T-helper 1 cell (primary cell): ENCODE data around the gene HECTD4.
A peak's percentile ranks its signal among the peaks of the same experiment; 100 is the strongest.

Experiments used
- DNase-seq, 5 donors: peaks; one replicate each; pipeline ENCODE4 v3.0.0-alpha.2; 2012 to 2020

Gene HECTD4

DNA sequence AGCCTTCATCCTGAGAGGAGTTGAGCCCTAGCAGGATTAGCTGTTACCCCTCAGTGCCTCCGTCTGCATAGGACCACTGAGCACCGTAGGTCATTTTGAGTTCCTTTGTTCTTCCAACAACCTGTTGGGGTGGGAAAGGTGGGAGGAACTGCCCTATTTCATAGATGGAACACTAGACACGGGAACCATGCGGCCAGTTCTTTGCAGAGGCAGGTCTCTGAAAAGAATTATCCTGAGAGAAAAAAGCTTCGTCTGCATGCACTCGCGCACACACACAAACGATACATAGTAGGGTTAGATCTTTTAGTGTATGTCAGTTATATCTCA is 228.4 kb downstream of the HECTD4 start:
- DNase-seq, result no peak

DNA sequence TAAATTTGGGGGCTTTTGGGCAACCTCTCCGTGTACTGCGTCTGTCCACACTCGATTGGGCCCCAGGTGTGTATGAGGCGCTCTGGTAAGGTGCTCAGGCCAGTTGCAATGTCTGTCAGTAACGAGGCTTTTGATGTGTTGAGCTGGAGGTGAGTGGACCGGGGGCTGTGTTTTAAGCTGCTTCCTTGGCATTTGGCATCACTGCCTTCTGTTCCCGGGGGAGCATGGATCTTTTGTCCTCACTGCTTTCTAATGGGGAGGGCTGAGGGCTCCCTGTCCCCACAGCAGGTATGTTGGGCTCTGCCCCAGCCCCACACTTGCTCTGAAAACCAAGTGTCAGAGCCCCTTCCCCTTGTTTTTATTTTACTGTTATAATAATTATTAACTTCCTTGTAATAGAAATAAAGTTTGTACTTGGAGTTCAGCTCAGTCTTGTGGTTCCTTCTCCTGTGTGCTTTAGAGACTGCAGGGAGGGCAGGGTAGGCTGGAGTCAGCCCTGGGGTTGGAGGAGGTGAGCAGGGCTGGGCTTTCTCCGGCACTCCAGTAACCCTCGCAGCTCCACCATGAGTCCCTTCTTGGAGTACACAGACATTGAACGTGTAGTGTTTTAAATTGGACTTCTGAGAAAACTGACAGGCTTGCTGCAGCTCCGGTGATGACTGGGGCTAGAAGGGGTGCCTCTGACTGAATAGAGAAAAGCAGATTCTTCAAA is 228.9 kb downstream of the HECTD4 start:
- no peak for DNase-seq

DNA sequence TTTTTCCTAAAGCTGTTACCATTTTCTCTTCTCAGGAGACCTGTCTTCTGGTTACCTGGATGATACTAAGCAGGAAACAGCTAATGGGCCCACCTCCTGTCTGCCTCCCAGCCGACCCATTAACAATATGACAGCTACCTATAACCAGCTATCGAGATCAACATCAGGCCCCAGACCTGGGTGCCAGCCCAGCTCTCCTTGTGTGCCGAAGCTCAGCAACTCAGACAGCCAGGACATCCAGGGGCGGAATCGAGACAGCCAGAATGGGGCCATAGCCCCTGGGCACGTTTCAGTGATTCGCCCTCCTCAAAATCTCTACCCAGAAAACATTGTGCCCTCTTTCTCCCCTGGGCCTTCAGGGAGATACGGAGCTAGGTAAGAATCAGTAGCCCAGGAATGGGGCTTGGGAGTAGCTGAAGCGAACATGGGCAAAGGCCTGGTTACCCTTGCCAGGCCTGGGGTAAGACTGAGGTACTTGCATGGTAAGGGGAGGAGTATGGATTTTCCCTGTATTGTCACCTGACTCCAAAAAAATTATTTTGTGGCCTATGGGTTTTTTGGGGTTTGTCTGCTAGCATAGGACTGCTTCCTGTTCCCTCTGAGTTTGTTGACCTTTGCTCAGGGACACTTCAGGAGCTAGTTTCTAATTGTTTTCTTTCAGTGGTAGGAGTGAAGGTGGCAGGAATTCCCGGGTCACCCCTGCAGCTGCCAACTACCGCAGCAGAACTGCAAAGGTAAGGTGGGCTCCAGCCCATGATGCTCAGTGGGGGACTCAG is 230.3 kb downstream of the HECTD4 start:
- DNase-seq, result no peak

DNA sequence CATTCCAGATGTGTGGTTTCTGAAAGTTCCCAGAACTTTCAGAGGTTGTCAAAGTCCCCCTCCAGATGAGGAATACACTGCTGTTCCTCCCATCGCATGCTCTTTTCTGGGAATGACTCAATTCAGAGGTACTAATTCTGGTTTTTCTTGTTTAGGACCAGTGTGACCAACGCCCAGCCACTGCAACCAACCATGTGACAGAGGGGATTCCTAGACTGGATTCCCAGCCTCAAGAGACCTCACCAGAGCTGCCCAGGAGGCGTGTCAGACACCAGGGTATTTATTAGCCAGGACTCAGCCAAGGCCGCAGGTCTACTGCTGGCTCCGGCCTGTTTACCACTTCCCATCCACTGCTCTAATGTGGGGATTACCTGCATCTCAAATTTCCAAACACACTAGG is 232.6 kb downstream of the HECTD4 start:
- DNase-seq, result no peak

DNA sequence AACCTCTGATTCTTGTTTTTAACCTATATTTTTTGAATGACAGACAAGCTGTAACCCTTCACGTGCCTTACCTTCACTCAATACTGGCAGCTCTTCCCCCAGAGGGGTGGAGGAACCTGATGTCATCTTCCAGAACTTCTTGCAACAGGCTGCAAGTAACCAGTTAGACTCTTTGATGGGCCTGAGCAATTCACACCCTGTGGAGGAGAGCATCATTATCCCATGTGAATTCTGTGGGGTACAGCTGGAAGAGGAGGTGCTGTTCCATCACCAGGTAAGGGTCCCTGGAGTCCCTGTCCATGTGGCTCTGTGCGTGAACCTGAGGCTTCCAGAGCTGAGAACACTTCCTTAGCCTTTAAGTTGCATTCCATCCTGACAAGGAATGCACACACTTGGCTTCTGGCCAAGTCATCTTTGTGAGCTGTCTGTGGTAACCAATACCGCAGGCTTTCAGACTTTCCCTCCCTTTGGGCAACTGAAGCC is 234.2 kb downstream of the HECTD4 start:
- DNase-seq, result no peak

DNA sequence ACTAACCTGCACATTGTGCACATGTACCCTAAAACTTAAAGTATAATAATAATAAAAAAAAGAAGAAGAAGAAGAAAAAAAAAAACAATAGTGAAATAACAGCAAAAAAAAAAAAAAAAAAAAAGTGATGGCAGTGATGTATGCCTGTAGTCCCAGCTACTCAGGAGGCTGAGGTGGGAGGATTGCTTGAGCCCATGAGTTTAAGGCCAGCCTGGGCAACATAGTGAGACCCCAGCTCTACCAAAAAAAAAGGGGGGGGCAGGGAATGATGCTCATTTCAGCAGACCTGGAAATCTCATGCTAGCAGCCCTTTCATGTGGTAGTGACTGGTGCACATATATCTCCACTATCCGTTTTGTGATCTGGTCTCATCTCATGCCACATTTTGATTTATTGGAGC is 236.1 kb downstream of the HECTD4 start:
- no peak for DNase-seq

DNA sequence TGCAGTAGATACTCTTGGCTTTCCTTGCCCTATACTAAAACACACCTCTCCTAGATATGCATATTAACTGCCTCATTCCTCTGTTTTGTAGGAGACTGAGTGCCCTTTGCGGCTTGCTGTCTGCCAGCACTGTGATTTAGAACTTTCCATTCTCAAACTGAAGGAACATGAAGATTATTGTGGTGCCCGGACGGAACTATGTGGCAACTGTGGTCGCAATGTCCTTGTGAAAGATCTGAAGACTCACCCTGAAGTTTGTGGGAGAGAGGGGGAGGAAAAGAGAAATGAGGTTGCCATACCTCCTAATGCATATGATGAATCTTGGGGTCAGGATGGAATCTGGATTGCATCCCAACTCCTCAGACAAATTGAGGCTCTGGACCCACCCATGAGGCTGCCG is 241.5 kb downstream of the HECTD4 start:
- DNase-seq, result no peak

DNA sequence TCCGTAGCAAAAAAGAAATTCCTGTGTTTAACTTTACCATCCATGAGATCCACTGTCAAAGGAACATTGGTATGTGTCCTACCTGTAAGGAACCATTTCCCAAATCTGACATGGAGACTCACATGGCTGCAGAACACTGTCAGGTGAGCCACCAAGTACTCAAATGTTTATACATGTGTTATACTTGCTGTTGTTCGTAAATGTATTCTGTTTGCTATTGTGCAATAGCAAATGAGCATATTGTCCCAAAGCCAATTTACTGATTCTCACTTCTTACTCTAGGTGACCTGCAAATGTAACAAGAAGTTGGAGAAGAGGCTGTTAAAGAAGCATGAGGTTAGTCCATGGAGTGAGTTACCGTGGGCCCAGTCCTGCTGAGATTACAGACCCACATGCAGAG is 247.5 kb downstream of the HECTD4 start:
- DNase-seq, result no peak

DNA sequence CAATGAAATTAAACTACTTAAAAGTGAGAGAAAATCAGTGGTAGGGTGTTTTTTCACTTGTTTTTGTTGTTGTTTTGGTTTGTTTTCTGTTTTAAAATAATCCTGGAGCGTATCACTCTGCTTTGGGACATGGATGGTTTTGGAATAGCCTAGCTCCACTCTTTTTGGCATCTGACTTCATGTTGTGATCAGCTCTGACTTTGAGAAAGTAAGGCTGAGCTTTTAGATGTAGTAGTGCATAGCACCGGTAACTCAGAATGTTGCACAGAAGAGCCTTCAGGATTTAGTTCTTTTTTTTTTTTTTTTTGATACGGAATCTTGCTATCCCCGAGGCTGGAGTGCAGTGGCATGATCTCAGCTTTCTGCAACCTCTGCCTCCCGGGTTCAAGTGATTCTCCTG is 248.8 kb downstream of the HECTD4 start:
- DNase-seq, result no peak

DNA sequence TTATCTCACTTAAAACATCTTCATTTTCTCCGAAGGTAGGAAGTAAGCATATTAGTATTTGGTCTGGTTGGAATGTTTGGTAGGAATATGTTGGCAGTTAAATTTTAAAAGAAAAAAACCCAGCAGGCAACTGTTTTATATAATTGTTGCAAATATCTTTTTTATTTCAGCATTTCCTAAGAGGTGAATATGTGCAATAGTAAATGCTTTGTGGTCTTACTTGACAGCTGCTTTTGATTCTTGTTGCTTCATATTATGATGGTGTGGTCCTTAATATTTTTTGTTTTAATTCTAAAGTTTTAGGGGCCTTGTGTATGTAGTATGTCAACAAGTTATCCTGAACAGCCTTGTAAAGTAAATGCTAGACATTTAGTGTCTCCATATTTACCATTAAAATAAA is 250.5 kb downstream of the HECTD4 start:
- no peak for DNase-seq

DNA sequence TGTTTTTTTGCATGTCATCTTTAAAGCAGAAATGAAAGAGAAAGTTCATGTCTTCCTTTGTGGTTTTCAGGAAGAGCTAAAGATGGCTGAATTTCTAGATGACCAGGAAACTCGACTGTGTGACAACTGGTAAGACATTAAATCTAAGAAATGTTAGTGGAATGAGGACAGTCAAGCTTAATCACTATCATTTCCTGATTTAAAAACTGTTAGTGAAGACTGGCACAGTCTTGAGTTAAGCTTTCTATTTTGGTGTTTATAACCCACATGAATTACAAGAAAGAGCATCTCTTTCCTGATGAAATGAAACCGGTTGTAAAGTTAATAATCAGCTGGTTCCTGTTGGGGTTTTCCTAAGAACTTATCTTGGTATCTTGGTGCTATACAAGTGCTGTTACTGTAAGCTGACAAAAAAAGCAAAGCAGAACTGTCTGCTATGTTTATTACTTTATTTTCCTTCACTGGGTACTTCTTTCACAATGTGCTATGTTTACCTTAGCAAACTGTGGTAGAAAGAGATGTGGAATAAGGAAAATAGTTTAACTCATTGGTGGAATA is 251.7 kb downstream of the HECTD4 start:
- peak in 1 of 5 donors; percentile 85 for DNase-seq

DNA sequence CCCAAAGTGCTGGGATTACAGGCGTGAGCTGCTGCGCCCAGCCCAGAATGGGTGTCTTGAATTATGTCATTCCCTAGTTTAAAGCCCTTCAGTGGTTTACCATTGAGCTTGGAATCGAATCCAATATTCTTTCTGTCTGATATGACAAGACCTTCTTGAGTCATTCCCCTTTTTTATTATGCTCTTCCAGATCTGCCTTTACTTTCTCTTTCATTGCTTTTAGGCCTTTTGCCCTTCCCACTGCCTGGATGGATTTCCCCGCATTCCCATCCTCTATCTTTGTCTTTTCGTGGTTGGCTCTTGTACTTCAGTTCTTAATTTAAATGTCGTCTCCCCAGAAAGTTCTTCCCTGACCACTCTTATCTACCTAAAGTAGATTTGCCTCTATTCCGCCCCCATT is 255.3 kb downstream of the HECTD4 start:
- no peak for DNase-seq

DNA sequence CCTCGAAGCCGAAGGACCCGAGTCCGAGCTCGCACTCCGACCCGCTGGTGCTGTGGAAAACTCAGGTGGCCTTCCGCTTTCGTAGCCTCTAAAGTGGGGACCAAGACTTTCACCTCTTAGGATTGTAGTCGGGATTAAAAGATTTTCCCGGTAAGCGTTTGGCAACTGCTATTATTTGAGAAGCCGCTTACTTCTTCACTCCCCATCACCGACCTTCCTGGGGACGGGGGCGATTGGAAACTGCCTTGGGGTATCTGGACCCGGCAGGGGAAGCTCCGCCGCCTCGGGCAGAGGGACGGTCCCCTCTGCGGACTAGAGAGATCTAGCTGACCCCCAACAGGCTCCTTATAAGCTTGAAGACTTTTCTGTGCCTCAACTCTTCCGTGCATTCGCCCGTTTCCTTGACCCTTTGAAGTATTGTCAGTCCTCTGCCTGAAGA is 256.2 kb downstream of the HECTD4 start:
- DNase-seq, result no peak

DNA sequence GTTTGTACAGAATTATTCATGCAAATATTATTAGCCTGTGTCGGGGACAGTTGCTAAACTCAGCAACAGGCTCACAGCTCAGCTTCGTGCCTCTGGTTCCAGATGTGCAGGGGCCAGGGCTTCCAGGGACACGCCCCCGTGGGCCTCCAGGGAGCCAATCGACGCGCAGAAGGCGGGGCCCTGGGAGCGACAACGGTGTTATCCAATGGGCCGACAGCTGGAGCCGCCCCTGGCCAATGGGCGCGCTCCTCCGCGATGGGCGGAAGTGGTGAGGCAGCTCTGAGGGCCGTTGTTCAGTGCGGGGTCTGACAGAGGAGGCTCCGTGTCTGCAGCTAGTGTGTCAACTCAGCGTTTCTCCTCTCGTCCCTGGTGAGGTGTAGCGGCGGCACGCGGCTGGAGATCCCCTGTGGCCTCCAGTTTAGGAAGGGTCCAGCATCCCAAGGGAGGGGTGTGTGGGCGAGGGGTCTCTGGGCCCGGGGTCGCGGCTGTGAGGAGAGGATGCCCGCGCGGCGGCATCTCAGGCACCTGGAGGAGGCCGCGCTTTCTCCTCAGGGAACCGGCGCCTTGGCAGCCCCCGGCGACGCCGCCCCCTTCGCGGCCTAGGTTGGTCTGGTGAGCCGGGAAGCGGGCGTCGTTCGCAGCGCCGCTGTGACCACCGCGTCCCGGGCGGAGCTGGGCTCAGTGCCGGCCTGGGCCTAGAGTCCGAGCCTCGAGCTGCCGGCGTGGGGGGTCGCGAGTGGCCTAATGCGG is 256.8 kb downstream of the HECTD4 start, which contains the start of gene TRAFD1:
Gene TRAFD1, plus strand, starts transcription at position 311 of the 750 bp plus-strand sequence. CDS start 4,963 bp downstream, outside the sequence.
- DNase-seq, result peak; percentile 94 to 98 (median 96)

DNA sequence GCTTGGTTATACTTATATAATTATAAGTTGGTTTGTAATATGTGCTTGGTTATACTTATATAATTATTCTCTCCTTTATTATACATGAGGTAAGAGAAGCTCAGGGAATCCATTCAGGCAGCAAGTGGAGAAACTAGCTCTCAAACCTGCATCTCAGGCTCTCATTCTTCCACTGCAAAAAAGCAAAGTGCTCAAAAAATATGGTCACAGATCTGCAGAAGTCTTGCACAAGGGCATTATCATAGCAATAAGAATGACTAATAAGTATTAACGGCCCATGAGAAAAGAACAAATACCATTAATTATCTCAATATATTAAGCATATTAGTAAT is 257.3 kb downstream of the HECTD4 start:
- no peak for DNase-seq

DNA sequence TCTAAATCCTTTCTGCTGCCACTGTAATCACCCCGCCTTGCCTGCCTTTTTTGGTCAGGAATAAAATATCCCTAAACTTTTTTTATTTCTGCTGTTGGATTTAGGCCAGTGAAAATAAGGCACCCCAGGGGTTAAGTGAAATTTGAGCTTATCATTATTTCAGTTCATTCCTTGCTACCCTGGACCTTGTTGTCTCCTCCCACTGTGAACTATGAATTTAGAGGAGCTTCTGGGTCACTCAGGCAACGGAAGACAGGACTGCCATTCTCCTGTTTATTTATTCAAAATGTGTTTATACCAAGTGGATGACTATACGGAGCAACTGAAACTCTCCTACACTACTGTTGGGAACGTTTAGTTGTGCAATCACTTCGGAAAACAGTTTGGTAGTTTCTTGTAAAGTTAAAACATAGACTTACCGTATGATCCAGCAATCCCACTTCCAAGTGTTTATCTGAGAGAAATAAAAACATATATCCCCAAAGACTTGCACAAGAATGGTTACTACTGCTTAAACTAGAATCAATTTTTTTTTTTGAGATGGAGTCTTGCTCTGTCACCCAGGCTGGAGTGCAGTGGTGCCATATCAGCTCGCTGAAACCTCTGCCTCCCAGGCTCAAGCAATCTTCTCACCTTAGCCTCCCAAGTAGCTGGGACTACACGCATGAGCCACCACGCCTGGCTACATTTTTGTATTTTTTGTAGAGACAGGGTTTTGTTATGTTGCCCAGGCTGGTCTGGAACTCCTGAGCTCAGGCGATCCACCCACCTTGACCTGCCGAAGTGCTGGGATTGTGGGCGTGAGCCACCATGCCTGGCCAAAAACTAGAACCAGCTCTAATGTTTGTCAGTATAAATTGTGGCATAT is 259.2 kb downstream of the HECTD4 start:
- no peak for DNase-seq

DNA sequence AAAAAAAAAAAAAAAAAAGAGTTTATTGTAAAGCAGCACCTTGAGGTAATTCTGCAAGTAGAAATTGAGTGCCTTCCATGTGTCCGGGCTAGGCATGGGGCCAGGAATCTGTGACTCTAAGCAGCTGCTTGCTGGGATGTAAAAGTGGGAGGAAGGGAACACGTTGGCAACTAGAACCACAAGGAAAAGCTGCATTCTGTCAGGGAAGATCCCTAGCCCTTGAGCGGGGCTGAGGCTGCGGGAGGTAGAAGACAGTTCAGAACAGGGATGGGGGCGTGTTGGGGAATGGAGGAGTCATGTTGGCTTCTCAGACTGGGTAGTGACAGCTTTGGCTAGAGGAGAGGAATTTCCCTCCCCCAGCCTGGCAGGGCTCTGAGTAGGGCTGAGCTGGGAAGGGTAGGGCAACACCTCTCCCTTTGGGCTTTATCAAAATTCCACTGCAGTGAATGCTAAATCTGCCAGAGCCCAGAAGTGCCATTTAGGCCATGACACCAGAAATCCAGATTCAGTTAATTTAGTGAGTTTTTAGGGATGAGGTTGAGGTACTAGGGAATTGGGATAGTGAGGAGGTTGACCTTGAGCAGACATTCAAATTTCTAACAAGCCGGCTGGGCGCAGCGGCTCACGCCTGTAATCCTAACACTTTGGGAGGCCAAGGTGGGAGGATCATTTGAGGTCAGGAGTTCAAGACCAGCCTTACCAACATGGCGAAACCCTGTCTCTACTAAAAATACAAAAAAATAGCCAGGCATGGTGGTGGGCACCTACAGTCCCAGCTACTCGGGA is 260.3 kb downstream of the HECTD4 start:
- DNase-seq, result no peak

DNA sequence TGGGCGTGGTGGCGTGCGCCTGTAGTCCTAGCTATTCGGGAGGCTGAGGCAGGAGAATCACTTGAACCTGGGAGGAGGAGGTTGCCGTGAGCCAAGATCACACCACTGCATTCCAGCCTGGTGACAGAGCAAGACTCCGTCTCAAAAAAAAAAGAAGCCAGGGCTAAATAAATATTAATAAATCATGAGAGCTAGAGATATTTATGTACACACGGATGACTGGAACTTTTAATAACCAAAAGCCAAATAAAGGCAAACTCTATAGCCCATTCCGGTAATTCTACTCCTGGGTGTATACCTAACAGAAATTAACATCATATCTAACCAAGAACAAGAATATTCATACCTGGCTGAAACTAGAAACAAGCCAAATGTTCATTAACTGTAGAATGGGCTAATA is 264.5 kb downstream of the HECTD4 start:
- DNase-seq, result no peak

DNA sequence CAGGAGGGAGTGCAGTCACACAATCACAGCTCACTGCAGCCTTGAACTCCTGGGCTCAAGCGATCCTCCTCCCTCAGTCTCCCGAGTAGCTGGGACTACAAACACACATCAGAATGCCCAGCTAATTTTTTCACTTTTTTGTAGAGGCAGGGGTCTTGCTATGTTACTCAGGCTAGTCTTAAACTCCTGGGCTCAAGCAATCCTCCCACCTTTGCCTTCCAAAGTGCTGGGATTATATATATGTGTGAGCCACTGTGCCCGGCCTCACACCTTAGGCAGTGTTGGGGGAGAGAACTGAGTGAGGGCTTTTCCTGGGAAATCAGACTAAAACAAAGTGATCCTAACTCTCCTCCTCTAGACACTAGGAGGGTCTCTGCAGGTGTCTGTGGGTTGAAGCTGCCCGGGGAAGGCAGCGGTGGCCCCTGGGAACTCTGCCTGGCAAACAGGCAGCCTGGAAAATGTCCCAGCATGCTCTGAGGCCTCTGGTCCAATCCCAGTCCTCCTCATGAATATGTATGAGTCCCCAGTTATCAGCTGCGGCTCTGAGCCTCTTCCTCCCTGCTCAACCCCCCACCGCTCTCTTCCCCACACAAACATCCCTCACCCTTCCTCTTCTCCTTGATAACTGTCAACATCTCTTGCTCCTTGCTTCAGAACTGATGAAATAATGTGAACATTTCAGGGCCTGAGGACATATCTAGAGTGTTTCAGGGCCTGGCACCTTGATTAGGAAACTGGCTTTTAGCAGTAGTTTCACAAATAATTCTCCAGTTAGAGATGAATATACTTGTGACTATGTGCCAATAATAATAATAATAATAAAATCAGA is 265.8 kb downstream of the HECTD4 start:
- DNase-seq, result peak in 1 of 5 donors; percentile 16

DNA sequence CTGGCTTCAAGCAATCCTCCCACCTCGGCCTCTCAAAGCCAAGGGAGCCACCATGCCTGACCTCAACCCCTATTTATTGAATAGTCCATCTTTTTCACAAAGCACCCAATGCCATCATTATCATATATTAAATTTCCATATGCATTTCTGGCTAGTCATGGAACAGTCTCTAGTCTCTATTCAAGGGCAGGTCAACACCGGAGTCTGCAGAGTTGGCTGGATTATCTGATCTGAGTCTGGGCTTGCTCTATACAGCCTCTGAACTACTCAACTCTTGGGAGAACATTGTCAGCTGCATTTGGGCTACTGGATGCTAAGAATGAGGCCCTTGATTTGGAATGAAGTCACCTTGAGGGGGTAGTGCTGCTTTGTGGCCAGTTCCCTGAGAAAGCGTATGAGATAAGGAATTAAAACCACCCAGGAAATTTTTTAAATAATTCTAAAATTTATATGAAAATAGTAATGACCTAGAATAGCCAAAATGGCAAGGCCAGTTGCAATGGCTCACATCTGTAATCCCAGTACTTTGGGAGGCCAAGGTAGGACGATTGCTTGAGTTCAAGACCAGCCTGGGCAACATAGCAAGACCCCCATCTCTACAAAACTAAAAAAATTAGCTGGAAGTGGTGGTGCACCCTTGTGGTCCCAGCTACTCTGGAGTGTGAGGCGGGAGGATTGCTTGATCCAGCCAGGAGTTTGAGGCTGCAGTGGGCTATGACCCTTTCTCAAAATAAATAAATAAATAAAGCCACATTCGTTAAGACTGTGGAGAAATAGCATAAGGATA is 266.8 kb downstream of the HECTD4 start:
- no peak for DNase-seq
